DOHH2 (cell line): ENCODE data around the gene MED12L.

ENCODE experiments used
- H3F3A ChIP-seq: fragments of 200-600 bp; sonication (generic), shearing (Covaris generic); 2 replicates; pipeline ENCODE4 v1.6.0; 2016; ENCODE audit warnings: antibody characterized with exemption, mild to moderate bottlenecking; ENCODE audit not compliant: control insufficient read depth, insufficient read depth
- H3K27ac ChIP-seq: fragments of 200-600 bp; sonication (generic); 2 replicates; pipeline ENCODE4 v1.5.1; 2014; ENCODE audit warnings: low read depth, mild to moderate bottlenecking, low read length, moderate library complexity
- H3K27me3 ChIP-seq: fragments of 200-600 bp; sonication (generic); 2 replicates; pipeline ENCODE4 v1.6.1; 2014; ENCODE audit warnings: mild to moderate bottlenecking, low read length, mixed read lengths; ENCODE audit not compliant: control insufficient read depth
- H3K36me3 ChIP-seq: fragments of 200-600 bp; sonication (generic); 2 replicates; pipeline ENCODE4 v1.6.1; 2014; ENCODE audit warnings: mild to moderate bottlenecking, low read length, moderate library complexity, mixed read lengths; ENCODE audit not compliant: control insufficient read depth
- H3K4me1 ChIP-seq: fragments of 200-600 bp; sonication (generic); 2 replicates; pipeline ENCODE4 v1.6.1; 2014; ENCODE audit warnings: mild to moderate bottlenecking, low read length, mixed read lengths; ENCODE audit not compliant: control insufficient read depth
- H3K4me2 ChIP-seq: fragments of 200-600 bp; sonication (generic); 2 replicates; pipeline ENCODE4 v1.6.0; 2014; ENCODE audit warnings: mild to moderate bottlenecking, low read length, moderate library complexity
- H3K4me3 ChIP-seq: fragments of 200-600 bp; sonication (generic); 2 replicates; pipeline ENCODE4 v1.5.1; 2014; ENCODE audit warnings: mild to moderate bottlenecking, low read length, mixed read lengths
- H3K79me2 ChIP-seq: fragments of 200-600 bp; sonication (generic); 2 replicates; pipeline ENCODE4 v1.6.1; 2014; ENCODE audit warnings: mild to moderate bottlenecking, low read length, mixed read lengths; ENCODE audit not compliant: control insufficient read depth
- H3K9me2 ChIP-seq: fragments of 200-600 bp; sonication (generic); replicated peaks from 2 replicates; pipeline ENCODE4 v1.6.1; 2014; ENCODE audit warnings: mild to moderate bottlenecking, low read length, mixed read lengths; ENCODE audit not compliant: control insufficient read depth
- H3K9me3 ChIP-seq: fragments of 200-600 bp; sonication (generic); 2 replicates; pipeline ENCODE4 v1.6.1; 2014; ENCODE audit warnings: antibody characterized with exemption, low read length, mixed read lengths; ENCODE audit not compliant: control insufficient read depth, insufficient read depth
- H4K20me1 ChIP-seq: fragments of 200-600 bp; sonication (generic); 2 replicates; pipeline ENCODE4 v1.6.0; 2014; ENCODE audit warnings: low read depth, mild to moderate bottlenecking, antibody characterized with exemption, low read length, moderate library complexity; ENCODE audit not compliant: control insufficient read depth, insufficient read depth
- EZH2phosphoT487 ChIP-seq: fragments of 200-600 bp; sonication (generic); IDR thresholded peaks from 2 replicates; pipeline ENCODE4 v1.6.1; 2017; ENCODE audit warnings: borderline replicate concordance, mild to moderate bottlenecking, antibody characterized with exemption, low read length, moderate library complexity, mixed read lengths
- TF ChIP-seq, protein P1 (sequence below): fragments of 200-600 bp; sonication (generic); IDR thresholded peaks from one replicate; pipeline ENCODE4 v1.5.1; 2014; ENCODE audit warnings: antibody characterized with exemption, mild to moderate bottlenecking, low read depth, low read length; ENCODE audit not compliant: poor library complexity, severe bottlenecking

MED12L gene

DNA sequence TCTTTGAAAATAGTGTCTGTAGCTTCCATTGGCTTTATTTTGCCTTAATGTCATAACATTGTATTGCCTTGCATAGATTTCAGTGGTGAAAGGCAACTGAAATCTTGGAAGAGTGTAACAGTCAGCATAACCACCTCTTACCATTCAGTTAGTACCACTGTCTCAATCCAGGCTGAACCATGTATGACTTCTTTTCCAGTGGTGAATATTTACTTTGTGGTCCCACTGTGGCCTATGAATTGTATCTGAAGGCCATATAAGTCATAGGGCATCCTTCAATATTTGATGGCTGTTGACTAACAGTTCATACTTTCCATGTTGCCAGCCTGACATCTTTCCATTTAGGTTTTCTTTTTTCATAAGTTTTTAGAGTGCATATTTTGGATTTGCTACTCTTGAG lies 38.4 kb downstream of the MED12L start:
- no peaks in the 10 kb centered on the region for H3K9me3 ChIP-seq
- no peaks in the 10 kb centered on the region for H3F3A ChIP-seq
- H3K27ac ChIP-seq, result no peak overlapping the region
- no peaks in the 10 kb centered on the region for H4K20me1 ChIP-seq
- no peaks in the 10 kb centered on the region for H3K9me2 ChIP-seq
- no peak overlapping the region for H3K4me3 ChIP-seq
- no peak overlapping the region for H3K4me2 ChIP-seq
- H3K27me3 ChIP-seq, result no peaks in the 10 kb centered on the region
- no peaks in the 10 kb centered on the region for H3K4me1 ChIP-seq
- TF ChIP-seq EZH2phosphoT487, result no peak
- TF ChIP-seq, protein P1, sequence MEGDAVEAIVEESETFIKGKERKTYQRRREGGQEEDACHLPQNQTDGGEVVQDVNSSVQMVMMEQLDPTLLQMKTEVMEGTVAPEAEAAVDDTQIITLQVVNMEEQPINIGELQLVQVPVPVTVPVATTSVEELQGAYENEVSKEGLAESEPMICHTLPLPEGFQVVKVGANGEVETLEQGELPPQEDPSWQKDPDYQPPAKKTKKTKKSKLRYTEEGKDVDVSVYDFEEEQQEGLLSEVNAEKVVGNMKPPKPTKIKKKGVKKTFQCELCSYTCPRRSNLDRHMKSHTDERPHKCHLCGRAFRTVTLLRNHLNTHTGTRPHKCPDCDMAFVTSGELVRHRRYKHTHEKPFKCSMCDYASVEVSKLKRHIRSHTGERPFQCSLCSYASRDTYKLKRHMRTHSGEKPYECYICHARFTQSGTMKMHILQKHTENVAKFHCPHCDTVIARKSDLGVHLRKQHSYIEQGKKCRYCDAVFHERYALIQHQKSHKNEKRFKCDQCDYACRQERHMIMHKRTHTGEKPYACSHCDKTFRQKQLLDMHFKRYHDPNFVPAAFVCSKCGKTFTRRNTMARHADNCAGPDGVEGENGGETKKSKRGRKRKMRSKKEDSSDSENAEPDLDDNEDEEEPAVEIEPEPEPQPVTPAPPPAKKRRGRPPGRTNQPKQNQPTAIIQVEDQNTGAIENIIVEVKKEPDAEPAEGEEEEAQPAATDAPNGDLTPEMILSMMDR, result no peak
- H3K36me3 ChIP-seq, result no peaks in the 10 kb centered on the region
- no peaks in the 10 kb centered on the region for H3K79me2 ChIP-seq

DNA sequence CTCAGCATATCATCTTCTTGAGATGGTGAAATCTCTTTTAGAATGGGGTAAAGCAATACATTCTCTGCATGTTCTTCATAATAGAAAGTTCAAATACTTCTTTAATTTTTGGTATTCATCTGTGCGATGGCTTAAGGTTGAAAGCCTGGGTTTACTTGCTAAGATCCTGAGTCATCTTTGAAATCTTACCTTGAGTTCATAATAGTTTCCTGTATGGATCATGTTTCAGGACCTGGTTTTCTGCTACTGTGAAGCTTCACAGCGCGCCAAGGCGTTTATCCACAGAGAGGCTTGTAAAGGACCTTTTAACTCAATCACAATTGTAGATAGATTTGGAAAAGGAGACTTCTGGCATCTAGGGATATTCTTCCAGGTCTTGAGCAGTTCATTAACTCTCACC lies 39.0 kb downstream of the MED12L start:
- Histone ChIP-seq H3K36me3 (no peaks in the 10 kb centered on the region), H4K20me1 (no peaks in the 10 kb centered on the region), H3K27me3 (no peaks in the 10 kb centered on the region), H3K4me1 (no peaks in the 10 kb centered on the region), H3K9me2 (no peaks in the 10 kb centered on the region), H3F3A (no peaks in the 10 kb centered on the region), H3K27ac (no peak overlapping the region), H3K79me2 (no peaks in the 10 kb centered on the region), H3K4me2 (no peak overlapping the region), H3K4me3 (no peak overlapping the region), H3K9me3 (no peaks in the 10 kb centered on the region)
- no peak for TF ChIP-seq EZH2phosphoT487
- TF ChIP-seq, protein P1, result no peak

DNA sequence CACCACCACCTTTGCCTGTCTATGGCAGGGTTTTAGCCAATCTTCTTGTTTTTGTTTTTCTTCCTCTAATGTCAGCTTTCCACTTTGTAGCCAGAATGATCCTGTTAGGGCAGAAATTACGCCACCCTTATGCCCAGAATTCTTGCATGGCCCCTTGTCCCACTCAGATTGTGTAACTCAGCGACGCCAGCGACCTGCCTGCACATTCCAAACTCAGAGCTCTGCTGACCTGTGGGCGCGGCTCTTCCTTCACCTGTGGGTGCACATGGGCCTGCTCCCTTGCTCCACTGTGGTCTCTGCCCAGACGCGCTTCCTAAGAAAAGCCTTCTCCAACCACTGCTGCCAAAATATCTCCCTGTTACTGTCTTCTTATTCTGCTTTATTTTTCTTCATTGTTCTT lies 45.0 kb downstream of the MED12L start:
- no peaks in the 10 kb centered on the region for H3K9me2 ChIP-seq
- no peaks in the 10 kb centered on the region for H3K27me3 ChIP-seq
- no peaks in the 10 kb centered on the region for H3K9me3 ChIP-seq
- no peaks in the 10 kb centered on the region for H3K36me3 ChIP-seq
- H3K27ac ChIP-seq, result no peak overlapping the region
- no peak overlapping the region for H3K4me2 ChIP-seq
- no peak overlapping the region for H3K4me3 ChIP-seq
- H3K79me2 ChIP-seq, result no peaks in the 10 kb centered on the region
- H3K4me1 ChIP-seq, result no peaks in the 10 kb centered on the region
- H4K20me1 ChIP-seq, result no peaks in the 10 kb centered on the region
- H3F3A ChIP-seq, result no peaks in the 10 kb centered on the region
- TF ChIP-seq, protein P1, result no peak
- no peak for TF ChIP-seq EZH2phosphoT487

DNA sequence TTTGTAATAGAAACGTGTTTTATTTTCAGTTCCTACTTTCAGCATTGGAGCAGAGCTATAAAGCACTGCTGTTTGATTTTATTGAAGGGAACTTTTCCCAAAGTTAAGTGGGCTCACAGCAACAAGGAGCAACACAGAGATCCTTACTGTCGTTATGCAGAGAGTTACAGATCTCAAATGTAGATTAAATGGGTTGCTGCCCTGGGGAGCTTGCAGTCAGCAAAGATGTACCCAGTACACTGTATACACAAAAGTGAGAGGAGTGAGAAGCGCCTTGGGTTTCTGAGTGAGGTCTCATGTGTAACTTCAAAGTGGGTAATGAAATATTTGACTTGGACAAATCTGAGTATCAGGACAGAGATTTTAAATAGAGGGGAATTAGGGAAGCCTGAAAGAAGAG lies 47.7 kb downstream of the MED12L start:
- Histone ChIP-seq H3K4me1 (no peaks in the 10 kb centered on the region), H3K36me3 (no peaks in the 10 kb centered on the region), H3K9me3 (no peaks in the 10 kb centered on the region), H3K27me3 (no peaks in the 10 kb centered on the region), H3F3A (no peaks in the 10 kb centered on the region), H3K9me2 (no peaks in the 10 kb centered on the region), H3K4me3 (no peak overlapping the region), H3K79me2 (no peaks in the 10 kb centered on the region), H3K4me2 (no peak overlapping the region), H4K20me1 (no peaks in the 10 kb centered on the region), H3K27ac (no peak overlapping the region)
- no peak for TF ChIP-seq EZH2phosphoT487
- TF ChIP-seq, protein P1, result no peak
